H1 (cell line): ENCODE measurements around the gene GAMT. TPM values are rescaled to one million over a fixed set of nuclear protein-coding genes. Genes with fewer than 3 reads are reported as not detected.
A peak's percentile ranks its signal among the peaks of the same experiment; 100 is the strongest.

Experiments used
- CTCF ChIA-PET: fragments of 300-600 bp; sonication (Branson Sonifier 250); formaldehyde crosslinking; loops from one replicate; lab custom pipeline; 2021; ENCODE audit not compliant: partially characterized antibody; lab: Charles Lee
- POLR2A ChIA-PET: fragments of 300-600 bp; sonication (Branson Sonifier 250); formaldehyde crosslinking; loops from one replicate; lab custom pipeline; 2021; ENCODE audit warnings: inconsistent platforms; ENCODE audit not compliant: partially characterized antibody; lab: Charles Lee
- DNase-seq, 2 experiments: peaks; one replicate each; pipeline versions ENCODE4 v3.0.0 to v3.0.0-alpha.2; 2010 to 2022; ENCODE audit warnings: low spot score in 2 of 2, low read depth in 1 of 2, mixed read lengths in 1 of 2
- FAIRE-seq: peaks from 2 replicates; lab custom pipeline; 2011; peaks lifted over from hg19 to GRCh38; lab: Jason Lieb, UNC
- H2AFZ ChIP-seq: 2 replicates; pipeline ENCODE4 v1.8.1; 2012; ENCODE audit warnings: low read length, inconsistent platforms
- H2AK5ac ChIP-seq: 2 replicates; pipeline ENCODE4 v1.6.1; 2013; ENCODE audit warnings: low read depth, low read length
- H2BK120ac ChIP-seq: replicated peaks from 2 replicates; pipeline ENCODE3; 2013; ENCODE audit warnings: low read depth, low read length, inconsistent platforms
- H2BK12ac ChIP-seq: 2 replicates; pipeline ENCODE4 v1.6.1; 2013; ENCODE audit warnings: low read depth, low read length
- H2BK15ac ChIP-seq: 2 replicates; pipeline ENCODE4 v1.6.1; 2013; ENCODE audit warnings: low read length
- H2BK20ac ChIP-seq: 2 replicates; pipeline ENCODE4 v1.6.1; 2013; ENCODE audit warnings: low read length
- H2BK5ac ChIP-seq: 2 replicates; pipeline ENCODE4 v1.6.1; 2013; ENCODE audit warnings: low read depth, low read length
- H3K14ac ChIP-seq: 2 replicates; pipeline ENCODE4 v1.6.1; 2013; ENCODE audit warnings: inconsistent platforms; ENCODE audit not compliant: insufficient read length
- H3K18ac ChIP-seq: 2 replicates; pipeline ENCODE4 v1.6.1; 2013; ENCODE audit warnings: low read length; ENCODE audit errors: extremely low read depth
- H3K23ac ChIP-seq: 2 replicates; pipeline ENCODE4 v1.6.1; 2013; ENCODE audit warnings: inconsistent platforms; ENCODE audit not compliant: insufficient read length
- H3K23me2 ChIP-seq: 2 replicates; pipeline ENCODE4 v1.6.1; 2013; ENCODE audit warnings: low read depth, low read length
- H3K27ac ChIP-seq: 2 replicates; pipeline ENCODE4 v1.6.1; 2011; ENCODE audit warnings: low read depth, low read length, inconsistent platforms
- H3K27me3 ChIP-seq, 4 experiments: replicated peaks in 1 of 4; 1 replicate in 1 of 4; 2 replicates in 3 of 4; pipeline versions ENCODE4 v1.6.1 to v1.8.1; 2011 to 2013; ENCODE audit warnings: low read length in 3 of 4, mild to moderate bottlenecking in 3 of 4, inconsistent platforms in 2 of 4, mixed read lengths in 2 of 4, moderate library complexity in 1 of 4; ENCODE audit not compliant: control insufficient read depth in 3 of 4, insufficient read depth in 3 of 4; ENCODE audit errors: extremely low read depth in 1 of 4
- H3K36me3 ChIP-seq, 4 experiments: 2 replicates each; pipeline versions ENCODE4 v1.6.1 to v1.8.1; 2011 to 2013; ENCODE audit warnings: mild to moderate bottlenecking in 4 of 4, low read length in 3 of 4, moderate library complexity in 2 of 4, control low read depth in 1 of 4, inconsistent platforms in 1 of 4; ENCODE audit not compliant: insufficient read depth in 4 of 4, control insufficient read depth in 2 of 4
- H3K4ac ChIP-seq: replicated peaks from 2 replicates; pipeline ENCODE3; 2013; ENCODE audit warnings: low read length, low read depth, mixed read lengths, inconsistent platforms; ENCODE audit not compliant: insufficient read length
- H3K4me1 ChIP-seq, 4 experiments: replicated peaks in 1 of 4; 1 replicate in 1 of 4; 2 replicates in 3 of 4; pipeline versions ENCODE4 v1.6.1 to v1.8.1; 2011 to 2013; ENCODE audit warnings: low read length in 3 of 4, inconsistent platforms in 2 of 4, mixed read lengths in 1 of 4; ENCODE audit not compliant: insufficient read depth in 4 of 4, control insufficient read depth in 3 of 4
- H3K4me2 ChIP-seq, 2 experiments: 2 replicates each; pipeline versions ENCODE4 v1.6.1 to v1.8.1; 2011 to 2013; ENCODE audit warnings: low read depth in 2 of 2, low read length in 2 of 2, control low read depth in 1 of 2, inconsistent platforms in 1 of 2, mild to moderate bottlenecking in 1 of 2; ENCODE audit not compliant: insufficient read depth in 1 of 2
- H3K4me3 ChIP-seq, 4 experiments: fragments of 200-600, 300-600 bp in 1 of 4; sonication (generic), shearing (Covaris generic), sonication (Bioruptor Twin) in 1 of 4; 2 replicates each; pipeline versions ENCODE4 v1.5.1 to v1.8.1; 2011 to 2016; ENCODE audit warnings: low read length in 4 of 4, low read depth in 3 of 4, control low read depth in 2 of 4, inconsistent platforms in 2 of 4, mild to moderate bottlenecking in 2 of 4, mixed read lengths in 1 of 4, moderate library complexity in 1 of 4; ENCODE audit not compliant: insufficient read depth in 2 of 4; ENCODE audit errors: extremely low read depth in 1 of 4
- H3K56ac ChIP-seq: replicated peaks from 2 replicates; pipeline ENCODE3; 2013; ENCODE audit warnings: low read depth, mild to moderate bottlenecking, mixed read lengths, low read length, inconsistent platforms; ENCODE audit not compliant: insufficient read length
- H3K79me1 ChIP-seq: 2 replicates; pipeline ENCODE4 v1.6.1; 2013; ENCODE audit warnings: low read depth, low read length, control low read depth
- H3K79me2 ChIP-seq, 2 experiments: 2 replicates each; pipeline versions ENCODE4 v1.6.1 to v1.8.1; 2012 to 2013; ENCODE audit warnings: low read length in 2 of 2, mild to moderate bottlenecking in 2 of 2, inconsistent platforms in 1 of 2; ENCODE audit not compliant: insufficient read depth in 2 of 2, control insufficient read depth in 1 of 2
- H3K9ac ChIP-seq, 4 experiments: replicated peaks in 1 of 4; 1 replicate in 1 of 4; 2 replicates in 3 of 4; pipeline versions ENCODE4 v1.6.1 to v1.8.1; 2011 to 2013; ENCODE audit warnings: low read depth in 3 of 4, low read length in 3 of 4, control low read depth in 2 of 4, mild to moderate bottlenecking in 2 of 4, moderate library complexity in 2 of 4, inconsistent platforms in 1 of 4; ENCODE audit errors: extremely low read depth in 1 of 4
- H3K9me3 ChIP-seq, 2 experiments: 2 replicates each; pipeline versions ENCODE4 v1.6.1 to v1.8.1; 2012 to 2013; ENCODE audit warnings: mild to moderate bottlenecking in 2 of 2, moderate library complexity in 2 of 2, control low read depth in 1 of 2, inconsistent platforms in 1 of 2, low read depth in 1 of 2, low read length in 1 of 2, mixed read lengths in 1 of 2; ENCODE audit not compliant: insufficient read depth in 2 of 2
- H4K20me1 ChIP-seq, 2 experiments: replicated peaks in 1 of 2; 2 replicates each; pipeline versions ENCODE3 to v1.8.1; 2011 to 2013; ENCODE audit warnings: inconsistent platforms in 2 of 2, low read length in 2 of 2, mild to moderate bottlenecking in 1 of 2; ENCODE audit not compliant: insufficient read depth in 2 of 2, control insufficient read depth in 1 of 2
- H4K5ac ChIP-seq: 2 replicates; pipeline ENCODE4 v1.6.1; 2013; ENCODE audit warnings: low read length, low read depth, mixed read lengths, inconsistent platforms; ENCODE audit not compliant: insufficient read length
- H4K8ac ChIP-seq: 2 replicates; pipeline ENCODE4 v1.8.0; 2013; ENCODE audit warnings: mild to moderate bottlenecking, moderate library complexity, low read length, inconsistent platforms; ENCODE audit not compliant: insufficient read depth; ENCODE audit errors: extremely low read depth
- H4K91ac ChIP-seq: replicated peaks from 2 replicates; pipeline ENCODE3; 2013; ENCODE audit warnings: low read length, mixed read lengths, inconsistent platforms; ENCODE audit not compliant: insufficient read length
- CBX8 ChIP-seq: fragments of 300-800, 300-1000 bp; sonication (generic); IDR thresholded peaks from 2 replicates; pipeline ENCODE4 v1.7.1; 2016; ENCODE audit warnings: low read depth, low read length, borderline replicate concordance
- EP300 ChIP-seq, 2 experiments: IDR thresholded peaks; 1 replicate in 1 of 2; 2 replicates in 1 of 2; pipeline ENCODE4 v1.6.1; 2011 to 2012; ENCODE audit warnings: low read depth in 2 of 2, low read length in 2 of 2, mild to moderate bottlenecking in 2 of 2, borderline replicate concordance in 1 of 2, inconsistent platforms in 1 of 2, moderate library complexity in 1 of 2
- HDAC2 ChIP-seq, 2 experiments: fragments of 300-600 bp in 1 of 2; sonication (generic) in 1 of 2; IDR thresholded peaks; 2 replicates each; pipeline ENCODE4 v1.6.1; 2011 to 2012; ENCODE audit warnings: low read depth in 2 of 2, low read length in 2 of 2, mild to moderate bottlenecking in 2 of 2, moderate library complexity in 2 of 2, borderline replicate concordance in 1 of 2, inconsistent platforms in 1 of 2
- KDM5A ChIP-seq: fragments of 200-600 bp; IDR thresholded peaks from 2 replicates; pipeline ENCODE4 v1.7.1; 2012; ENCODE audit warnings: mild to moderate bottlenecking, low read length, inconsistent platforms, mixed read lengths
- NRF1 ChIP-seq: IDR thresholded peaks from 2 replicates; pipeline ENCODE4 v1.6.1; 2011; ENCODE audit warnings: mild to moderate bottlenecking, low read depth, low read length, improper control_type of control experiment
- RFX5 ChIP-seq: IDR thresholded peaks from 2 replicates; pipeline ENCODE4 v1.6.1; 2011; ENCODE audit warnings: low read depth, low read length, improper control_type of control experiment, borderline replicate concordance
- SAP30 ChIP-seq: fragments of 300-600 bp; sonication (generic); IDR thresholded peaks from 2 replicates; pipeline ENCODE4 v1.7.1; 2012; ENCODE audit warnings: low read length, moderate library complexity, mild to moderate bottlenecking, inconsistent platforms; ENCODE audit not compliant: insufficient read depth, insufficient replicate concordance
- SRF ChIP-seq: IDR thresholded peaks from 2 replicates; pipeline ENCODE4 v1.6.1; 2011; ENCODE audit warnings: mild to moderate bottlenecking, low read depth, low read length, moderate library complexity
- TBP ChIP-seq: IDR thresholded peaks from 2 replicates; pipeline ENCODE4 v1.6.1; 2011; ENCODE audit warnings: low read depth, low read length, improper control_type of control experiment
- WGBS, 2 experiments: shearing (Covaris generic) in 1 of 2; methylation state at CpG; one replicate each; pipeline versions ENCODE4 v1.1.6 to v1.1.7; 2013 to 2015; ENCODE audit warnings: low lambda C conversion rate in 2 of 2, mixed read lengths in 2 of 2, inconsistent platforms in 1 of 2, low coverage in 1 of 2, missing lambda C conversion rate in 1 of 2; ENCODE audit not compliant: insufficient replicate concordance in 2 of 2, insufficient coverage in 1 of 2, insufficient read length in 1 of 2; ENCODE audit errors: extremely low coverage in 1 of 2, missing lambda C conversion rate in 1 of 2; 5-methylcytosine and 5-hydroxymethylcytosine counted together
- polyA plus RNA-seq, 7 experiments: library from polyadenylated mRNA; depleted of rRNA in 3 of 7; stranded (reverse) in 5 of 7; unstranded in 2 of 7; fragments of >200 nt in 5 of 7; fragments of 200-250 nt in 2 of 7; gene quantifications; 1 replicate in 5 of 7; 2 replicates in 1 of 7; 4 replicates in 1 of 7; pipeline versions ENCODE4 v1.2.1 to v1.2.3, GENCODE V29; 2011 to 2013; ENCODE audit warnings: missing spikeins in 2 of 7, mixed read lengths in 2 of 7
- total RNA-seq: library from RNA; stranded (reverse); fragmentation: NEBNext Ultra II Directional; extraction: Animal tissue kit (Norgen Biotek cat#: 25700); gene quantifications from 2 replicates; pipeline ENCODE4 v1.2.1, GENCODE V29; 2021
- TF ChIP-seq, protein P1 (sequence below): IDR thresholded peaks from 2 replicates; pipeline ENCODE4 v1.6.1; 2012; ENCODE audit warnings: inconsistent platforms
- TF ChIP-seq, protein P2 (sequence below): IDR thresholded peaks from 2 replicates; pipeline ENCODE4 v1.6.1; 2011; ENCODE audit warnings: low read length, improper control_type of control experiment

The GAMT gene
- total and polyA plus RNA-seq, 2 of the 8 experiments (the other 6 are each of a cell fraction or from before 2014, with no cell fraction given): 17.2 to 35.6 TPM

DNA sequence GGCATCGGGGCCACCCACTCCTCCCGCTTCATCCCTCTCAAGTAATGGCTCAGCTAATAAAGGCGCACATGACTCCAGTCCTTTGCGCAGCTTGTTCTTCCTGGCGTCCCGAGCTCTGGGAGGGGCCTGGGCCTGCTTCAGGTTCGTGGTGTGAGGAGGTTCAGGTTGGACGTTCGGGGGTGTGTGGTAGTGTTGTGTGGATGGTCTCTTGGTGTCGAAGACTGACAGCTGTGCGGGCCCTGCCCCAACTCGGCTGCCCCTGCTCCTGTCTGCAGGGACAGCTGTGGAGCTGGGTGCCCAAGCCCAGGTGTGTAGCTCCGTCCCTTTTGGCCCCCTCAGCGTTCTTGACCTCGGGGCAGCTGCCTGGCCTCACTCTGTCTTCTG lies 39.1 kb upstream of the GAMT start:
- peaks cover 3% of the 10 kb centered on the region; the same call in 1 of the 2 replicates for H3K23me2 ChIP-seq
- FAIRE-seq (no peak), DNase-seq (no peak)
- 0 out of 7 replicates have a peak overlapping the region, but pooled peaks of 1 of the 4 experiments have one; percentile 17 for H3K9ac ChIP-seq
- no peak overlapping the region for H3K56ac ChIP-seq
- 97% methylated on average over 15 of the region's 15 CpGs; no CpG with 5 or more reads in 1 of the 2 experiments for WGBS, 2 experiments
- H3K23ac ChIP-seq: no peak overlapping the region
- POLR2A ChIA-PET: interaction anchor here (0.6 to 7.6 kb wide), 18 partner anchors 9 to 255 kb away, joined by 3 to 109 read pairs (median 3); partner anchors contain the start of genes APC2, CIRBP and TCF3
- no peak overlapping the region for H4K91ac ChIP-seq
- H3K18ac ChIP-seq: no peak overlapping the region
- H4K8ac ChIP-seq: no peak overlapping the region; the same call in 1 of the 2 replicates
- peak overlapping the region; percentile 9 for H2BK5ac ChIP-seq
- no peak overlapping the region for H2BK20ac ChIP-seq
- H3K4me2 ChIP-seq: no peak overlapping the region; a peak in 1 of 4 replicates
- peaks cover 2 to 24% of the 10 kb centered on the region in 2 experiments; a peak in 3 of 4 replicates for H3K79me2 ChIP-seq
- CTCF ChIA-PET: interaction anchor here (0.6 to 5.6 kb wide), 5 partner anchors 15 to 160 kb away, joined by 3 to 54 read pairs (median 3); no protein-coding TSS in a partner anchor
- peaks cover 26 to 39% (median 29%) of the 10 kb centered on the region in 4 experiments for H3K36me3 ChIP-seq
- peaks cover 0 to 3% (median under 1%) of the 10 kb centered on the region in 4 experiments; a peak in 2 of 7 replicates for H3K27me3 ChIP-seq
- no peak overlapping the region for H2BK12ac ChIP-seq
- peaks cover 4% of the 10 kb centered on the region for H3K79me1 ChIP-seq
- no peak overlapping the region for H4K5ac ChIP-seq
- H3K14ac ChIP-seq: no peak overlapping the region
- no peaks in the 10 kb centered on the region for H3K9me3 ChIP-seq
- no peak overlapping the region for H3K4me3 ChIP-seq
- no peak overlapping the region for H2AK5ac ChIP-seq
- H2BK120ac ChIP-seq: no peak overlapping the region
- no peak overlapping the region for H2BK15ac ChIP-seq
- no peak overlapping the region for H3K4ac ChIP-seq
- peaks cover 0 to 10% (median 4%) of the 10 kb centered on the region in 4 experiments; a peak in 5 of 7 replicates for H3K4me1 ChIP-seq
- H4K20me1 ChIP-seq: peaks cover 23 to 26% of the 10 kb centered on the region in 2 experiments
- no peak overlapping the region for H2AFZ ChIP-seq
- H3K27ac ChIP-seq: peak overlapping the region; percentile 8; the same call in 1 of the 2 replicates
- TF ChIP-seq SAP30: no peak
- no peak for TF ChIP-seq TBP
- no peak for TF ChIP-seq KDM5A
- no peak for TF ChIP-seq RFX5
- no peak for TF ChIP-seq SRF
- no peak for TF ChIP-seq HDAC2 (IDR thresholded peaks at IDR 0.05; ENCODE audit: borderline replicate concordance in 1 of 2, low read depth in 2 of 2, low read length in 2 of 2)
- no peak for TF ChIP-seq NRF1
- no peak for TF ChIP-seq CBX8
- TF ChIP-seq EP300 (IDR thresholded peaks at IDR 0.05; ENCODE audit: borderline replicate concordance in 1 of 2, low read depth in 2 of 2, low read length in 2 of 2): no peak
- TF ChIP-seq, protein P1, sequence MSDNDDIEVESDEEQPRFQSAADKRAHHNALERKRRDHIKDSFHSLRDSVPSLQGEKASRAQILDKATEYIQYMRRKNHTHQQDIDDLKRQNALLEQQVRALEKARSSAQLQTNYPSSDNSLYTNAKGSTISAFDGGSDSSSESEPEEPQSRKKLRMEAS: no peak
- TF ChIP-seq, protein P2, sequence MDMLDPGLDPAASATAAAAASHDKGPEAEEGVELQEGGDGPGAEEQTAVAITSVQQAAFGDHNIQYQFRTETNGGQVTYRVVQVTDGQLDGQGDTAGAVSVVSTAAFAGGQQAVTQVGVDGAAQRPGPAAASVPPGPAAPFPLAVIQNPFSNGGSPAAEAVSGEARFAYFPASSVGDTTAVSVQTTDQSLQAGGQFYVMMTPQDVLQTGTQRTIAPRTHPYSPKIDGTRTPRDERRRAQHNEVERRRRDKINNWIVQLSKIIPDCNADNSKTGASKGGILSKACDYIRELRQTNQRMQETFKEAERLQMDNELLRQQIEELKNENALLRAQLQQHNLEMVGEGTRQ: no peak
